Measurements from ENCODE around the gene CTU2. TPM values are rescaled to one million over a fixed set of nuclear protein-coding genes. Genes with fewer than 3 reads are reported as not detected.

Gene CTU2
- polyA plus RNA-seq, 10 donors = 8.2 to 15.7 (median 11.8) TPM

GRCh38 chr16:88760424-88761142 is 54.3 kb downstream of the CTU2 start:
- no peak for DNase-seq

GRCh38 chr16:88761143-88761534 is 54.8 kb downstream of the CTU2 start:
- no peak for DNase-seq

- DNase-seq = no peak
Observed at GRCh38 chr16:88761830-88762229, 55.5 kb downstream of the CTU2 start.

GRCh38 chr16:88762258-88762870 is 56.1 kb downstream of the CTU2 start:
- no peak for DNase-seq

GRCh38 chr16:88762941-88763340 is 56.6 kb downstream of the CTU2 start:
- DNase-seq = no peak

- DNase-seq = no peak
Observed at GRCh38 chr16:88763502-88764053, 57.3 kb downstream of the CTU2 start.

GRCh38 chr16:88764080-88764479 is 57.8 kb downstream of the CTU2 start:
- no peak for DNase-seq

- DNase-seq = no peak
Observed at GRCh38 chr16:88764913-88765349, 58.6 kb downstream of the CTU2 start.

Other genes with a start within 250 kb of the CTU2 start
- gene ZC3H18, start 136.1 kb upstream of the CTU2 start, polyA plus RNA-seq (ENCODE audit: insufficient read length in 10 of 10) = 10 to 100 TPM; 23.3 to 33.1 (median 28.0) TPM
- not detected for gene IL17C, start 67.9 kb upstream of the CTU2 start, polyA plus RNA-seq (ENCODE audit: insufficient read length in 10 of 10)
- 10 to 100 TPM; 19.4 to 59.7 (median 34.6) TPM for gene CYBA, start 55.5 kb upstream of the CTU2 start, polyA plus RNA-seq (ENCODE audit: insufficient read length in 10 of 10)
- gene MVD, start 43.4 kb upstream of the CTU2 start, polyA plus RNA-seq (ENCODE audit: insufficient read length in 10 of 10) = 10 to 100 TPM; 19.4 to 38.9 (median 26.3) TPM
- 1 to 10 TPM; 4.5 to 8.5 (median 6.1) TPM for gene SNAI3, start 20.0 kb upstream of the CTU2 start, polyA plus RNA-seq (ENCODE audit: insufficient read length in 10 of 10)
- gene RNF166, start 95 bp upstream of the CTU2 start, polyA plus RNA-seq (ENCODE audit: insufficient read length in 10 of 10) = 10 to 100 TPM; 13.0 to 23.0 (median 15.6) TPM
- 10 to 100 TPM; 36.6 to 61.8 (median 55.6) TPM for gene PIEZO1, start 78.7 kb downstream of the CTU2 start, polyA plus RNA-seq (ENCODE audit: insufficient read length in 10 of 10)
- gene CDT1, start 97.3 kb downstream of the CTU2 start, polyA plus RNA-seq (ENCODE audit: insufficient read length in 10 of 10) = 10 to 100 TPM in 1 of 10 donors, 1 to 10 TPM in 9; 2.9 to 18.6 (median 8.1) TPM
- gene APRT, start 105.4 kb downstream of the CTU2 start, polyA plus RNA-seq (ENCODE audit: insufficient read length in 10 of 10) = 10 to 100 TPM; 47.8 to 75.0 (median 62.4) TPM
- gene GALNS, start 150.4 kb downstream of the CTU2 start, polyA plus RNA-seq (ENCODE audit: insufficient read length in 10 of 10) = 10 to 100 TPM; 13.1 to 23.5 (median 17.2) TPM
- gene TRAPPC2L, start 150.6 kb downstream of the CTU2 start, polyA plus RNA-seq (ENCODE audit: insufficient read length in 10 of 10) = 10 to 100 TPM; 45.8 to 61.5 (median 53.5) TPM
- gene PABPN1L, start 160.2 kb downstream of the CTU2 start, polyA plus RNA-seq (ENCODE audit: insufficient read length in 10 of 10) = under 1 TPM in 1 of 10 donors, not detected in 9; 0.20 TPM